Activated CD4-positive, alpha-beta T cell treated with anti-CD3 and anti-CD28 coated beads, Interleukin-2, amount 50 U/mL, for 24 hours (primary cell): ENCODE measurements around the gene GEN1.

Experiments
- DNase-seq, 2 donors: peaks; one replicate each; pipeline ENCODE4 v3.0.0-alpha.2; 2020; ENCODE audit warnings: low read depth in 1 of 2, low spot score in 1 of 2

The GEN1 gene, protein sequence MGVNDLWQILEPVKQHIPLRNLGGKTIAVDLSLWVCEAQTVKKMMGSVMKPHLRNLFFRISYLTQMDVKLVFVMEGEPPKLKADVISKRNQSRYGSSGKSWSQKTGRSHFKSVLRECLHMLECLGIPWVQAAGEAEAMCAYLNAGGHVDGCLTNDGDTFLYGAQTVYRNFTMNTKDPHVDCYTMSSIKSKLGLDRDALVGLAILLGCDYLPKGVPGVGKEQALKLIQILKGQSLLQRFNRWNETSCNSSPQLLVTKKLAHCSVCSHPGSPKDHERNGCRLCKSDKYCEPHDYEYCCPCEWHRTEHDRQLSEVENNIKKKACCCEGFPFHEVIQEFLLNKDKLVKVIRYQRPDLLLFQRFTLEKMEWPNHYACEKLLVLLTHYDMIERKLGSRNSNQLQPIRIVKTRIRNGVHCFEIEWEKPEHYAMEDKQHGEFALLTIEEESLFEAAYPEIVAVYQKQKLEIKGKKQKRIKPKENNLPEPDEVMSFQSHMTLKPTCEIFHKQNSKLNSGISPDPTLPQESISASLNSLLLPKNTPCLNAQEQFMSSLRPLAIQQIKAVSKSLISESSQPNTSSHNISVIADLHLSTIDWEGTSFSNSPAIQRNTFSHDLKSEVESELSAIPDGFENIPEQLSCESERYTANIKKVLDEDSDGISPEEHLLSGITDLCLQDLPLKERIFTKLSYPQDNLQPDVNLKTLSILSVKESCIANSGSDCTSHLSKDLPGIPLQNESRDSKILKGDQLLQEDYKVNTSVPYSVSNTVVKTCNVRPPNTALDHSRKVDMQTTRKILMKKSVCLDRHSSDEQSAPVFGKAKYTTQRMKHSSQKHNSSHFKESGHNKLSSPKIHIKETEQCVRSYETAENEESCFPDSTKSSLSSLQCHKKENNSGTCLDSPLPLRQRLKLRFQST

DNA sequence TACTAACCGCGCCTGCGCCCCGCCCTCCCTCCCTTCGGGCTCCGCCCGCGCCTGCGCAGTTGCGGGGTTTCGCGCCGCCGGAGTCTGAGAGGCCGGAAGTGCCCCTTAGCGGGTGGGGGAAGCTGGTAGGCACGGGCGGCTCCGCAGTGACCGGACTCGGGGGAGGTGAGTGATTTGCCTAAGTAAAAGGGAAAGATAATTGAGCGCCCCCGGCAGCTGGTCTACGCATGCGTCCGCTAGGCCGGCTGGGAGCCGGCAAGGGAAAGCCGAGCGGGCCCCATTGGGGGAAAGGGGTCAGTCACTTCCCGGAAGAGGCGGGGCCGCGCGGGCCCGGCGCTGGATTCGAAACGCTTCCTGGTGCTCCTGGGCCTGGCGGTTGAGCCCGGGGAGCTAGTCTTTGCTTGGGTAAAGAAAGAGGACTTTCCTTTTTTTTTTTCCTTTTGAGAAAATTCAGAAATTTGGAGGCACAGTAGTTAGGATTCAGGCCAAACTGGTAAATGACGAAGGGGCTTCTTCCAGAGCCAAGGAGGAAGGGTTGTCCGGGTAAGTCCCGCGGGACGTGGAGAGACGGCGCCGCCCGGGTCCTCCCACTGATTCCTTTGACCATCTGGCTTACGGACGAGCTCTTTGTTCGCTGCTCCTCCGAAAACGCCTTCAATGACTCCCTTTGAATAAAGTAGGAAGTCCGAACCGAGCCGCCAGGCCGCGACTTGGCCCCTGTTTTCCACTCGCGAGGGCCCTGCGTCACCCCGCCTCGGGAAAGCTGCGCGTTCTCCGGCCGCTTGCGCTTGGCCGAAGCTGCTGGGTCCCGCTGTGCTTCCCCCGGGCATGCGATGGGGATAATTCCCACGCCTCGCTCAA, at the start of gene GEN1, which contains the start of gene SMC6:
TSS of gene GEN1 (plus strand) at position 336 of the 861 bp plus-strand sequence. CDS start 5,806 bp downstream, outside the sequence.
TSS of gene SMC6 (minus strand) at position 8 of the 861 bp plus-strand sequence. CDS start 7,864 bp downstream, outside the sequence.
- DNase-seq: peak; percentile 88 to 89

DNA sequence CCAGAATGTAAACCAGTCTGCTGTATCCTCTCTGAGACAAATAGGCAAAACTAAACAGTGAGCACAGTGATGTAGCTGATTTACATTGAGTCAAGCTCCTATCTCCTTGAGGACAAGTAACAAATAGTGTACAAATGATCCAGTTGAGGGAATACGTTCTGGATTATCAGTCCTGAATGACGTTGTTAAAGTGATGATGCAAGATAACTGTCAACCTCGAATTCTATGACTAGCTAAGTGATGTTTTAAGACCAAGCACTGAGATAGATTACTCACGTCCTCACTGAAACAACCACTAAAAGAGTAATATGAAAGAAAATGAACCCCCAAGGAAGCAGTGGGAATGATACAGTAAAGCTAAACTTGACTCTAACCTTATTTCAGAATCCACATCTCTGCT, 47.1 kb upstream of the GEN1 start:
- DNase-seq: no peak

DNA sequence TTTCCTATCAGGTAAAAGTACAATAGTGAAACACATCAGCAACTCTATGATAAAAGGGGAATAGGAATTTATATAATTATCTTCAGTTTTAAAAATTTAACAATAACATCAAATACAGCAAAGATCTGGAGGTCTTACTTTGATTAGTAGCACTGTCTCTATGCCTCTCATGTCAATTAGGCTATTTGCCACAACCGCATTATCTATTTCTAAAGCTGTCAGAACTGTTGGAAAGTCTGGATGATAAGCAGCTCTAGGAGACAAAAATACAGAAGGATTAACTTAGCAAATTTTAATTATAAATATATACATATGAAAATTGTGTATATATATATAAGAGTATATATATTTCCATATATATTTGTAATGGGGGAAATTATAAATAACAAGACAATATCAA, 45.4 kb upstream of the GEN1 start:
- DNase-seq: no peak

DNA sequence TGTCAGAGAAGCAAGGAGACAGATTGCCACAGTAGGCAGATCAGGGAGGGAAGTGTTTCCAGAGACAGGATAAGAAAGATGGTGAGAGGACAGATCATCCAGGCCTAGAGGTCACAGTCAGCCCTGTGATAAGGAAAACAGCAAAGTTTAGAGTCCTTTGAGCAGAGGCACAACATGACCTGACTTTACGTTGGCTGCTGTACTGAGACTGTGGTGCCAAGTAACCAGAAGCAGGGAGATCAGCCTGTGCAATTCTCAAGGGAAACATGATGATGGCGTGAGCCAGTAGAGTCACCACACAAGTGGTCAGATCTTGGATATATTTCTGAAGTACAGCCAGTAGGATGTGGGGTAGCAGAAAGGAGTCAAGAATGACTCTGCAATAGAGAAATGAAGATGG, 44.0 kb upstream of the GEN1 start:
- DNase-seq: no peak

DNA sequence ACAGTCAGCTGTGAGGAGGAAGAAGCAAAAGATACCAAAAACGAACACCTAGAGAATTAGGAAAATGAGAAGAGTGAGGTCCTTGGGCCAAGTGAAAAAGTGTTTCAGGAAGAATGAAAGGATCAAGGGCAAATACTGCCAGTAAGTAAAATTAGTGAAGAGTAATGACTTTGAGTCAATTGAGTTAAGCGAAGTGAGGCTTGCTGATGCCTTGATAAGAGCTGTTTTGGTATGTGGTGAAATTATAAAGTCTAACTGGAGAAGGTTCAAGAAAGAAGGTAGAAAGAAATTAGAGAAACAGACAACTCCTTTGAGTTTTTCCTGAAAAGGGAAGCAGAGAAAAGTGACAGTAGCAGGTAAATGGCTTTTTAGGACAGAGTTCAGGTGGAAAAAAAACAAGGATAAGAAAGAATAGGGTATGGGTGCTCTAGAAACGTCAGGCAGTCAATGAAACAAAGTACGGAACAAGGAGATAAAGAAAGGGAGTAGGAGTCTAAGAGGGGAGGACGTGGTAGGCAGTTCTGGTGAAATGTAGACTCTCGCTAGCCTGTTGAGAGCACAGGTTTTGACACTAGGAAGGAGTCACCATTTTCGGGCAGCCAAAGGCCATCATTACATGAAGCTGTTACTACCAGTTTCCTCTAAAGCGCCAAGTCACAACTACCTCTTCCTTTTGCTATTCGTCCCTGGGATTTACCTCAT, 43.2 kb upstream of the GEN1 start:
- no peak for DNase-seq

DNA sequence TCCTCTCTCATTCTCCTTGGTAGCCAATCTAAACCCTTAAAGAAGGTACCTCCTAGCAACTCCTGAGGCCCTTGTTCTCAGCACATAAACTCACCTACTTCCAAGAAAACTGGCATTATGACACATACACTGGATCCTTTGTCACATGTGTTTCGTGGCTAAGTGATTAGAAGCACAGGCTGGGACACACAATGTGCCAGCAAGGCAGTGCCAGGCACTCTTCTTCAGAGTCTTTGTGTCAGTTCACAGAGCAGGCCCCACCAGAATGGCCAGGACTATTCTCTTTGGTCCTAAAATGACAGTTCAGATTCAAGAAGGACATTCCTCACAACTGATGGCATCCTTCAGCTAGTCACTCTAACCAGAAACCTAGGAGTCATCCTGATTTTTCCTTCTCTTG, 40.6 kb upstream of the GEN1 start:
- no peak for DNase-seq

DNA sequence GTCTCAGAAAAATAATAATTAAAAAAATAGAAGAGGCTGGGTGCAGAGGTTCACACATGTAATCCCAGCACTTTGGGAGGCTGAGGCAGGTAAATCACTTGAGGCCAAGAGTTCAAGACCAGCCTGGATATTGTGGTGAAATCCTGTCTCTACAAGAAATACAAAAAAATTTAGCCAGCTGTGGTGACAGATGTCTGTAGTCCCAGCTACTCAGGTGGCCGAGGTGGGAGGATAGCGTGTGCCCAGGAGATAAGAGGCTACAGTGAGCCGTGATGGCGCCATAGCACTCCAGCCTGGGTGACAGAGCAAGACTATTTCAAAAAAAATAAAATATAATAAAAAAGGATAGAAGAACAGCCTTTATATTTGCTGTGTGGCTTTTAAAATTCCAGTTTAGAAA, 36.3 kb upstream of the GEN1 start:
- DNase-seq: no peak

DNA sequence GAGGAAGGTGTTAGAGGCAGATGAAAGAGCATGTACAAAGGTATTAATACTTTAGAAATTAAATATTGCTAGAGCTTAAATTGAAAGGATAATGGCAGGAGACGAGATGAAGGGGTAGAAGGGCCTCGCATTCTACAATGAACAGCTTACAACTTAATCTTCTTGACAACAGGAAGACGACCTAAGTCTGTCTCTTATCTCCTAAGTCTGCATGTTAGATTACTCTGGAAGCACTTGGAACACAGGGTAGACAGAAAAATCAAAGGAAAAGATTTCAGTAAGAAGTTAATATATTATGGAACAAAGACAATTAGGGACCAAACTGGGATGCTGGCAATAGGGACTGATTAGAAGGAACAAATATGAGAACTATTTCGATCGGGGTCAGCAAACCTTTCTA, 35.2 kb upstream of the GEN1 start:
- DNase-seq: no peak

DNA sequence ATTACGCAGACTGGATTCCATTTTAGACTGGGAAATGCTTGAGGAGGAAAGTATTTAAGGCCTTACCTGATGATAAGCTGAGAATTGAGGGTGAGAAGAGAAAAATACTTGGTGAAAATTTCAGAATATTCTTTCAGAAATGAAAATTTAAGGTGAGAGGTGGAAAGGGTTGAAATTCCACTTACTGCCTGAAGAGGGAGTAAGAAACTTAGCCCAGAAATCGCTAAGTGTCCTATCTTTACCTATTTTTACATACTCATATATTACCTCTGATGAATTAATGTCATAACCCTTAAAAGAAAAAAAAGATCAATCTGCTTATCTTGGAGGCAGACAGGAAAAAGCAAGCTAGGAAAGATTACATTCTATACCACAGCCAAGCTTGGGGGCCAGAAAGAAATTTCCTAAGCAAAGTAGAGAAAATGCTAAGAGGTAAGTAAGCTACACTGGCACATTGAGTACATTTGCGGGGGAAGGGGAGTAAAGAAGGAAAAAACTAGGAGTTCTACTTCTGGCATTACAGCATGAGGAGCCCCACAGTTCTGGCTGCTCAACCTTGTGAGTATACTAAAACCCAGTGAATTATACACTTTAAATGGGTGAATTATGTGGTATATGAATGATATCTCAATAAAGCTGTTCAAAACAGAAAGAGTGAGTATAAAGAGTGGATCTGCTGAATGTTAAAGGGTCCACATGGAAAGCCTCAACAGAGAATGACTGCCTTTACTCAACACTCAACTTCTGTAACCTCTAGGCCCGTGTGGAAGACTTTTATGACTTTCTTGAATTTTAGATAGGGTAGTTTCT, 34.2 kb upstream of the GEN1 start:
- no peak for DNase-seq

DNA sequence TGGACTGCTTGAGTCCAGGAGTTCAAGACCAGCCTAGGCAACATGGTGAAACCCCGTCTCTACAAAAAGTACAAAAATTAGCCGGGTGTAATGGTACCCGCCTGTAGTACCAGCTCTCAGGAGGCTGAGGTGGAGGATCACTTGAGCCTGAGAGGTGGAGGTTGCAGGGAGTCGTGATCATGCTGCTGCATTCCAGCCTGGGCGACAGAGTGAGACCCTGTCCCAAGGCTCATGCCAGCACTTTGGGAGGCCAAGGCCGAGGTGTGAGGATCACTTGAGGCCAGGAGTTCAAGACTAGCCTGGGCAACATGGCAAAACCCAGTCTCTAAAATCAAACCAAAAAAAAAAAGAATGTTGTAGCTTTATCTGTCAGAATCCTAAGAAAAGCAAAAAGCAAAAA, 25.7 kb upstream of the GEN1 start:
- no peak for DNase-seq

DNA sequence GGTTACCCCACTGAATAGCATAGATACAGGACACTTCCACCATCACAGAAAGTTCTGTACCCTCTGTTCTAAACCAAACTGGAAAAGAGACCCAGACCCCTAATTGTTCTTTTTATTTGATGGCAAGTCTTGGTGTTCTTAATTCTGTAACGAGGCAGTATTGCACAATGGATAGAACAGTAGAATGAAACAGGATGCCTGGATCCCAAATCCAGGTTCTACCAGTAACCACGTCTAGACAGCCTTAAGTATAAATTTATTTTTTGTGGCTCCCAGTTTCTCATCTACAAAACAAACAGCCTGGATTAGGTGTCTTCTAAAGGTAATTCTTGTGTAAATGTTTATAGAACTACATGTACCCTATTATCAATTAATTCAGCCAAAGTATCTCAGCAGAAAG, 24.1 kb upstream of the GEN1 start:
- DNase-seq: no peak

DNA sequence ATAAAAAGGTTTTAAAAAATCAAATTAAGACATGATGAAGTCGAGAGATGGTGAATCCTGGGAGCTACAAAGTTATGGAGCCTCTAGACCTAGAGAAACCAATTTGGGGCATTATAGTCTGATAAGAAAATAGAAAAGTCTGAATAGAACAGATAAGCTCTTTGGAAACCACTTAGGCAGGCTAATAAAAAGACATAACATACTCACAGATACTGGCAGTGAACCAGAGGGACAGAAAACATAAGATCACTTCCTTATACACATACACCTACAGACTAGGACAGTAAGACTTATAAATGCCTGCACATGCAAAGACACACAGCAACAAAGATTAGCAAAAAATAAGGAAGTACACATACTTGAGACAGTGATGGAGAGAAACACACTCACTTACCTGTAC, 20.3 kb upstream of the GEN1 start:
- DNase-seq: no peak

DNA sequence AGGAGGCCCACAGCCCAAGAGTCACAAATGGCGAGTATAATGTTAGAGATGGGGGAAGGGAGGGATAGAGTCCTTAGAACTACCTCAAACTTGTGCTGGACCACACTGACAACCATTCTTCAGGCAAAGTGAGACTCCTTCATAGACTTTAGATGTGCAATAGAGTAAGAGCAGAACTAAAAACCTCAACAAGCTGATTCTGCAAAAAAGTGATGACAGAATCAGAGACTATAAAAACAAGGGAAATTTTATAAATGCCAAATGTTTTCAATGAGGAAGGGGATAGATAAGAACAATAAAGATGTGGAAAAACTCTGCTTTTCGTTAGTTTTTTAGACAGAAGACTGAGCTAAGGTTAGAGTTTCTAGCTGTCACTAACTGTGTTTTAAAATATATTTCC, 18.1 kb upstream of the GEN1 start:
- DNase-seq: no peak

DNA sequence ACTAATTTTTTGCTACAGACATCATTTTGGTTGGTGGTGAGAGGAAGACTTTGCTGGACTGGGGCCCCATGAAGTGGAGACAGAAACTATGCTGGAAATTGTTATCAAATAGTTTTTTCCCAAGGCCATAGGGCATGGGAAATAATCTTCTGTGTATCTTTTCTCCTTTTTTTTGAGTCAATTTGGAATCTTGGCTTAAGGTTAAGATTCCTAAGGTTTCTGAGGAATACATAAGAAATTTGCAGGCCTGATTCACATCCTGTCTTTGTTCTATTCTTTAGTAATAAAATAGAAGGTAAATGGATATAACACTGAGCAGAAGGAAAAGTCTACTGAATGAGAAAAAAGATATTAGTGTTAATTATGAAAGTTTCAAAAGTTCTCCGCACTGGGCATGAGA, 16.9 kb upstream of the GEN1 start:
- no peak for DNase-seq

DNA sequence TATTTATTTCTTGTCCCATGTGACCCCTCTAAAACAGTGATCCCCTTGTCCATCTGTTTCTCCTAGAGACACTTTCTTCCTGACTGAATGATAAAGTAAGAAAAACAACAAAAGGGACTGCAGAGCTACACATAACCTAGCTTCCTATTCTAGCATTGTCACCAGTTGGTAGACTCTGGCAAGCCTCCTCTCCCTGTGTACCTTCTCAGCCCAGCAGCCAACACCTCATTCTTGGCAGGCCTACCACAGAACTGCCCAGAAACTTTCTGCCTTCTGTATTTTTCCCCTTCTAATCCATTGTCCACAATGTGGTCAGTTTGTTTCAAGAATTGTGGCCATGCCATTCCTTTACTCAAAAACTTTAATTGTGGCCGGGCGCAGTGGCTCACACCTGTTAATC, 13.7 kb upstream of the GEN1 start:
- DNase-seq: no peak

DNA sequence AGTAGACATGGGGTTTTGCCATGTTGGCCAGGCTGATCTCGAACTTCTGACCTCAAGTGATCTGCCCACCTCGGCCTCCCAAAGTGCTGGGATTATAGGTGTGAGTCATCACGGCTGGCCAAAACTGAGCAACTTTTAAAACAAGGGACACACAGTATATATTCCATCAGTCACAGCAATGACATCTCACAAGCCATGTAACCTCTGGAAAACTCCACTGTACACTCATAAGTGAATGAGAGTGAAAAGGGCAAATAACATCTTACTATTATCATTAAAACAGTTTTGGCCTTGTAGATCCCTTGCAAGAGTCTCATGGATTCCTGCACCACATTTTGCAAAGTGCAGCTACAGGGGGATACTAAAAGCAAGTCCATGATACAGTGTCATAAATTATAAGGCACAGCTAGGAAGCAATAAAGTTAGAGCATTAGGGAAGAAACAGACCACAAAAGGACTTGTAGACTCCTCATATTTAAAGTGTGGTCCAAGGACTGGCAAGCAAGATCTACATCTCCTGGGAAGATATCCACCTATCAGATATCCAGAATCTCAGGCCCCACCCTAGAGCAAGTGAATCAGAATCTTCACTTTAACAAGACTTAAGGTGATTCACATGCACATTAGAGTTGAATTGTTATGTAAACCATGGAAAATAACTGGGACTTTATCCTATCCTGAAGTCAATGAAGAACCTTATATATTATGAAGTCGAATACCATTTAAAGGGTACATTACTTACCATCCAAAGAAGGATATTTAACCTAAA, 6.1 kb upstream of the GEN1 start:
- DNase-seq: no peak

DNA sequence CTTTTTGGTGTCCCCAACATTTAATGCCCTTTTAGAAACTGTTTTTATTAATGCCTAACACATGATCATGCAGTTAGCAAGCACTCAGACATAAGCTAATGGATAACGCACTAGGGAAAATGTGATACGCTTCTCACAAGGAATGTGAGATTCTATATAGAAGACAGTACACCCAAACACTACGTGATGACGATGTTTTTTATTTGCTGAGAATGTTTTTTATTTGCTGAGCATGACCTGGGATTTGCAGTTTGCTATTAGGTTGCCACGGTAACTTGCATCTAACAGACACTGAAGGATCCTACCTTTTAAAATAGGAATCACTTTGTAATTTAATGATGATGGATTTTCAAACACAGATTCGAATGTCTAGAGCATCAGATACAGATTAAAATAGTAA, 5.2 kb upstream of the GEN1 start:
- no peak for DNase-seq

DNA sequence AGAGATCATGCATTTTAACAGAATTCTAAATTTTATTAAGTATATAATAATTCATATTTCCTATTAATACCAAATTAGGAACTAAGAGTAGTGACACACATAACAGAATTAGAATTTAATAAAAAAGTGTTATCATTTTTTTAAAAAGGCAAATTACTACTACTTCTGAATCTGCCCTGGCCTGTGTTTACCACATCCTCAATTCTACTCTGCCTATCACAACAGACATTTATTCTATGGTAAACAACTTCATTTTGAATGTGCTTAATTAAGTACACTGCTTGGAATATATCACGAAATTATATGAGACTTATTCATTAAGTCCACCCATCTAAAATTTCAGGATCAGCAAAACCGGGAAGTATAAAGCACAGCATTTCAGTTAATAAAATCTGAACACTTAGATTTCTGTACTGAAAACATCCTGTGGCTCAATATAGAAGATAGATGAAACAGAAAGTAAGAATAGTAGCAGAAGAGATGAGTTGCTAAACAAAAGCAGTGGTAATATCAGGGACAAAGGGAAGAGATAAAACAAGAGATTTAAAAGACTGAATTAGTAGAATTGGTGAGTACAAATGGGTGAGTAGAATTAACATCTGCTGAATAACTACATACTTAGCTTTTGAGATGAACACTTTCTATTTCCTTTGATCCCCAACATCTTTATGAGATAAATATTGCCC, 4.0 kb upstream of the GEN1 start:
- no peak for DNase-seq
